NB4 (cell line): ENCODE measurements around the gene PDZD2.

Experiments used
- POLR2A ChIP-seq: IDR thresholded peaks from 2 replicates; pipeline ENCODE4 v1.6.1; 2011; ENCODE audit warnings: mild to moderate bottlenecking; ENCODE audit not compliant: insufficient read length; ENCODE audit errors: extremely low read depth
- TF ChIP-seq, protein P1 (sequence below): IDR thresholded peaks from one replicate; pipeline ENCODE4 v1.5.1; 2012; ENCODE audit warnings: low read depth, low read length

DNA sequence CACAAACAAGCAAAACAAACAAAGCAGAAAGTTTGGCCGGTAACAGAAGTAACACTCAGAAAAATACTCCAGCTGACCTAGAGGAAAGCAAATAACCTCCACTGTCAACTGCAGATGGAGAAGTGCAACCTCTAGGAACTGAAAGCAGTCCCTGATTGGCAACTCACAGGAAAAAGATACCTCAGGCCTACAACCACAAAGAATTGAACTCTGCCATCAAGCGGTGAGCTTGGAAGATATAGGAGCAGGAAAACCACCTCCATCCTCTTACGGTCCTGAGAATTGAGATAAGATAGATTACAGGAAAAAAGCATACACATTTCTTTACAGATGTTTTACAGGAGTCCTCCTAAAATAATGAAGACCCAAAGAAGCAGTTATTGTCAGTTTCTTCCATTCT, 184.5 kb downstream of the PDZD2 start:
- TF ChIP-seq, protein P1, sequence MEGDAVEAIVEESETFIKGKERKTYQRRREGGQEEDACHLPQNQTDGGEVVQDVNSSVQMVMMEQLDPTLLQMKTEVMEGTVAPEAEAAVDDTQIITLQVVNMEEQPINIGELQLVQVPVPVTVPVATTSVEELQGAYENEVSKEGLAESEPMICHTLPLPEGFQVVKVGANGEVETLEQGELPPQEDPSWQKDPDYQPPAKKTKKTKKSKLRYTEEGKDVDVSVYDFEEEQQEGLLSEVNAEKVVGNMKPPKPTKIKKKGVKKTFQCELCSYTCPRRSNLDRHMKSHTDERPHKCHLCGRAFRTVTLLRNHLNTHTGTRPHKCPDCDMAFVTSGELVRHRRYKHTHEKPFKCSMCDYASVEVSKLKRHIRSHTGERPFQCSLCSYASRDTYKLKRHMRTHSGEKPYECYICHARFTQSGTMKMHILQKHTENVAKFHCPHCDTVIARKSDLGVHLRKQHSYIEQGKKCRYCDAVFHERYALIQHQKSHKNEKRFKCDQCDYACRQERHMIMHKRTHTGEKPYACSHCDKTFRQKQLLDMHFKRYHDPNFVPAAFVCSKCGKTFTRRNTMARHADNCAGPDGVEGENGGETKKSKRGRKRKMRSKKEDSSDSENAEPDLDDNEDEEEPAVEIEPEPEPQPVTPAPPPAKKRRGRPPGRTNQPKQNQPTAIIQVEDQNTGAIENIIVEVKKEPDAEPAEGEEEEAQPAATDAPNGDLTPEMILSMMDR = no peak
- no peak for TF ChIP-seq POLR2A
